HepG2 (cell line): ENCODE results near the gene SPG7. TPM values are rescaled to one million over a fixed set of nuclear protein-coding genes. Genes with fewer than 3 reads are reported as not detected.

Experiments used
- ATF7 ChIP-seq, 2 experiments: fragments of 450-650 bp in 1 of 2; sonication (generic) in 1 of 2; formaldehyde crosslinking in 1 of 2; IDR thresholded peaks; 2 replicates each; pipeline versions ENCODE4 v1.4.0 to v1.6.1; 2016 to 2020; ENCODE audit warnings: antibody characterized with exemption in 1 of 2, mild to moderate bottlenecking in 1 of 2, missing genetic modification reagents in 1 of 2
- CSRNP1 ChIP-seq: sonication (generic); formaldehyde crosslinking; IDR thresholded peaks from 2 replicates; pipeline ENCODE4 v1.8.1; 2023; ENCODE audit warnings: mild to moderate bottlenecking, missing genetic modification reagents
- ETV5 ChIP-seq: IDR thresholded peaks from 2 replicates; pipeline ENCODE4 v1.6.1; 2018; ENCODE audit warnings: missing biosample characterization, missing genetic modification reagents, inconsistent platforms, borderline replicate concordance
- GPBP1L1 ChIP-seq: sonication (generic); formaldehyde crosslinking; IDR thresholded peaks from 2 replicates; pipeline ENCODE4 v1.5.0; 2020; ENCODE audit warnings: mild to moderate bottlenecking, missing genetic modification reagents
- ISX ChIP-seq: sonication (generic); formaldehyde crosslinking; conservative IDR thresholded peaks from 2 replicates; pipeline ENCODE4 v1.5.0; 2020; ENCODE audit warnings: missing genetic modification reagents
- MAFK ChIP-seq, 2 experiments: IDR thresholded peaks in 1 of 2; conservative IDR thresholded peaks in 1 of 2; 2 replicates each; pipeline ENCODE4 v1.6.1; 2011; ENCODE audit warnings: improper control_type of control experiment in 2 of 2, low read length in 2 of 2
- MIXL1 ChIP-seq: IDR thresholded peaks from 2 replicates; pipeline ENCODE4 v1.6.1; 2016
- MNT ChIP-seq: fragments of 450-650 bp; IDR thresholded peaks from 2 replicates; pipeline ENCODE4 v1.6.1; 2016
- MXI1 ChIP-seq: IDR thresholded peaks from 3 replicates; pipeline ENCODE4 v1.6.1; 2012; ENCODE audit warnings: low read depth, low read length, inconsistent platforms, borderline replicate concordance
- NFYB ChIP-seq: sonication (generic); formaldehyde crosslinking; IDR thresholded peaks from 2 replicates; pipeline ENCODE4 v1.4.0; 2020; ENCODE audit warnings: missing genetic modification reagents
- NR2F6 ChIP-seq, 2 experiments: IDR thresholded peaks; 2 replicates each; pipeline ENCODE4 v1.6.1; 2016; ENCODE audit warnings: antibody characterized with exemption in 1 of 2, mild to moderate bottlenecking in 1 of 2
- RFX5 ChIP-seq: IDR thresholded peaks from 2 replicates; pipeline ENCODE4 v1.6.1; 2011; ENCODE audit warnings: low read depth, low read length, improper control_type of control experiment
- RXRB ChIP-seq: IDR thresholded peaks from 2 replicates; pipeline ENCODE4 v1.6.1; 2016; ENCODE audit warnings: borderline replicate concordance, missing genetic modification reagents, missing compliant biosample characterization
- SAFB2 ChIP-seq: sonication (generic); formaldehyde crosslinking; IDR thresholded peaks from 2 replicates; pipeline ENCODE4 v1.5.1; 2020; ENCODE audit warnings: missing genetic modification reagents, low read depth, mild to moderate bottlenecking, borderline replicate concordance
- TBX2 ChIP-seq: sonication (generic); formaldehyde crosslinking; IDR thresholded peaks from 2 replicates; pipeline ENCODE4 v1.5.0; 2020; ENCODE audit warnings: missing genetic modification reagents, mild to moderate bottlenecking, borderline replicate concordance
- TCF7 ChIP-seq: sonication (generic); IDR thresholded peaks from 2 replicates; pipeline ENCODE4 v1.6.1; 2016; ENCODE audit warnings: antibody characterized with exemption, low read depth
- ZBTB14 ChIP-seq: sonication (generic); formaldehyde crosslinking; IDR thresholded peaks from 2 replicates; pipeline ENCODE4 v1.4.0; 2020; ENCODE audit warnings: missing genetic modification reagents
- ZFP90 ChIP-seq: sonication (generic); formaldehyde crosslinking; IDR thresholded peaks from 2 replicates; pipeline ENCODE4 v1.8.0; 2022; ENCODE audit warnings: missing genetic modification reagents, mild to moderate bottlenecking, inconsistent platforms, borderline replicate concordance
- ZKSCAN5 ChIP-seq: sonication (generic); formaldehyde crosslinking; IDR thresholded peaks from 2 replicates; pipeline ENCODE4 v1.5.1; 2020; ENCODE audit warnings: mild to moderate bottlenecking, missing genetic modification reagents
- ZNF263 ChIP-seq: sonication (generic); formaldehyde crosslinking; IDR thresholded peaks from 2 replicates; pipeline ENCODE4 v1.4.0; 2020; ENCODE audit warnings: missing genetic modification reagents
- ZNF713 ChIP-seq: sonication (generic); formaldehyde crosslinking; IDR thresholded peaks from 2 replicates; pipeline ENCODE4 v1.4.0; 2020; ENCODE audit warnings: mild to moderate bottlenecking, missing genetic modification reagents
- polyA plus RNA-seq, 8 experiments: library from polyadenylated mRNA; depleted of rRNA in 3 of 8; stranded (reverse) in 7 of 8; unstranded in 1 of 8; fragments of >200 nt; fragmentation: Illumina TruSeq in 4 of 8; extraction: Trizol in 4 of 8; gene quantifications; 2 replicates each; pipeline versions ENCODE4 v1.2.1 to v1.2.3, GENCODE V29; 2011 to 2016; ENCODE audit warnings: low read depth in 4 of 8, missing spikeins in 1 of 8, mixed read lengths in 1 of 8; ENCODE audit not compliant: insufficient read depth in 1 of 8
- total RNA-seq, 5 experiments: library from RNA; depleted of rRNA; stranded (reverse); fragments of >200 nt; fragmentation: Illumina TruSeq; extraction: Trizol; gene quantifications; 2 replicates each; pipeline ENCODE4 v1.2.3, GENCODE V29; 2016; ENCODE audit warnings: low read depth in 1 of 5

Gene SPG7
- total and polyA plus RNA-seq, 2 of the 13 experiments (the other 11 are each of a cell fraction or from before 2014, with no cell fraction given): 66.0 to 136 TPM

GRCh38 chr16:89545044-89545830, 37.0 kb downstream of the SPG7 start (continued):
- 0 out of 2 replicates have a peak, but pooled peaks have one; percentile 14 for TF ChIP-seq MNT
- no peak; the same call in 1 of the 2 replicates for TF ChIP-seq MIXL1 (CRISPR knock-in tag)
- no peak for TF ChIP-seq ZBTB14
- TF ChIP-seq ISX (CRISPR knock-in tag): no peak
- no peak for TF ChIP-seq ZFP90 (CRISPR knock-in tag)
- peak; percentile 93 for TF ChIP-seq ETV5 (CRISPR knock-in tag)
- peak; percentile 67 for TF ChIP-seq ZNF263 (CRISPR knock-in tag)
- 0 out of 2 replicates have a peak, but pooled peaks have one; percentile 51 for TF ChIP-seq ZNF713 (CRISPR knock-in tag)
- no peak for TF ChIP-seq ATF7 (IDR thresholded peaks at IDR 0.05)
- 0 out of 2 replicates have a peak, but pooled peaks have one; percentile 57 for TF ChIP-seq ATF7 (CRISPR knock-in tag; IDR thresholded peaks at IDR 0.05)
- TF ChIP-seq NFYB (CRISPR knock-in tag): peak; percentile 45; the same call in 1 of the 2 replicates
- TF ChIP-seq SAFB2: peak; percentile 89; the same call in 1 of the 2 replicates
- TF ChIP-seq RFX5: peak; percentile 75; the same call in 1 of the 2 replicates
- peak; percentile 85 for TF ChIP-seq RXRB
- TF ChIP-seq ZKSCAN5 (CRISPR knock-in tag): peak; percentile 21; the same call in 1 of the 2 replicates
- TF ChIP-seq CSRNP1 (CRISPR knock-in tag): peak; percentile 81; the same call in 1 of the 2 replicates
- TF ChIP-seq NR2F6 (IDR thresholded peaks at IDR 0.05): peak; percentile 31; the same call in 1 of the 2 replicates
- TF ChIP-seq NR2F6 (CRISPR knock-in tag; IDR thresholded peaks at IDR 0.05): peak; percentile 68; the same call in 1 of the 2 replicates
- TF ChIP-seq MAFK (conservative IDR thresholded peaks at IDR 0.05 in 1 of 2, IDR thresholded peaks at IDR 0.05 in 1 of 2; ENCODE audit: low read length in 2 of 2): peak; percentile 56 to 74
- TF ChIP-seq GPBP1L1: no peak
- peak; percentile 83; the same call in 1 of the 3 replicates for TF ChIP-seq MXI1
- 0 out of 2 replicates have a peak, but pooled peaks have one; percentile 35 for TF ChIP-seq TBX2 (CRISPR knock-in tag)
- TF ChIP-seq TCF7: no peak
